AG08395 (cell line): ENCODE data around the gene KCNMA1.

Experiments
- DNase-seq: peaks from one replicate; pipeline ENCODE4 v3.0.0; 2012; ENCODE audit warnings: mixed read lengths, low spot score

The KCNMA1 gene

DNA sequence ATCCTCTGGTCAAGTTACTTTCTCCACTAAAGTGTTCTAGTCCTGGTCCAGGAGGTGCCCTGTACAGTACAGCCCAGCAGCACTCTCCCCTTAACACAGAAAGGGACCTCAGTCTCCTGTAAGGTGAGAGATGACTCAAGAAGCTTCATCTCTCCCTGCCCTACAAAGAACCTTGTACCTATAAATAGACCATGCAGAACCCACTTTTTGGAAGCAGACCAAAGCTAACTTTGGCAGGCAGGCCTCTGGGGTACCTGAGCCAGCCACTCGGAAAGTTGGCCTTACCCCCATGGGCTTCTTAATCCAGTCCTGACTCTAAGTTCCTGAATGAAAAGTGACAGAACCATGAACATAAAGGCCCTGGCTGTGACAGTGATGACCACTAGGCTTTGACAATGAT is 454.8 kb downstream of the KCNMA1 start:
- no peak for DNase-seq

DNA sequence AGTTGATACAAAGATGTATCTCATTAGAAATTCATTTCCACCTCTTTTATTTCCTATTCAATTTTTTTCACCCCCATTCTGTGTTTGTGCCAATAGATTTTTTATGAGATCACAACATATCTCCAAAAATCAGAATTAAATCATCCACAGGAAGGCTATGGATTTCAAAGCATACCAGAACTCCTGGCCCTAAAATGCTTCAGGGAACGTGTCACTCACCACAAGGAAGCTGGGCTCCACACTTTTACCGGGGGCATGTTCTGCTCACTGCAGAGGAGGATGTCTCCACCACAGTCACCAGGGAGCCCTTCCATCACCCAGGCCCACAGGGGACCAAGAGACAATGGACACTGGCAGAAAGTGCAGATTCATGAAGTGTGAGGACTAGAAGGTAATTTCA is 456.8 kb downstream of the KCNMA1 start:
- peak; percentile 44 for DNase-seq

DNA sequence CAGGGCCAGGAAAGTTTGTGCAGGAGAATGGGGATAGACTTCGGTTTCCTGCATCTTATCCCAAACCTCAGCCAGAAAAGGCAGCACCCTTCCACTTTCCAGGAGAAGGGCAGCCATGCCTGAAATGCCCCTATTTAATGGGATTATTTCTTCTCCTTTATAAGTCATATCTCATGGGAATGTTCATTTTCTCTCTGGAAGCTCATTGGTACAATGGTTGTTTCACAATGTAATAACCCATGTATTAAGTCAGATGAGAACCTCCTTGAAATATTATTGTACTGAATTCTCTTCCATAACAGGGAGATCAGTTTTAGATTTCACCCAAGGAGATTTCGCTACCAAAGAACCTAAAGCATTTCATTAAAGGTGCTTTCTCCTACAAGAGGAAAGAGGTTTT is 457.5 kb downstream of the KCNMA1 start:
- no peak for DNase-seq

DNA sequence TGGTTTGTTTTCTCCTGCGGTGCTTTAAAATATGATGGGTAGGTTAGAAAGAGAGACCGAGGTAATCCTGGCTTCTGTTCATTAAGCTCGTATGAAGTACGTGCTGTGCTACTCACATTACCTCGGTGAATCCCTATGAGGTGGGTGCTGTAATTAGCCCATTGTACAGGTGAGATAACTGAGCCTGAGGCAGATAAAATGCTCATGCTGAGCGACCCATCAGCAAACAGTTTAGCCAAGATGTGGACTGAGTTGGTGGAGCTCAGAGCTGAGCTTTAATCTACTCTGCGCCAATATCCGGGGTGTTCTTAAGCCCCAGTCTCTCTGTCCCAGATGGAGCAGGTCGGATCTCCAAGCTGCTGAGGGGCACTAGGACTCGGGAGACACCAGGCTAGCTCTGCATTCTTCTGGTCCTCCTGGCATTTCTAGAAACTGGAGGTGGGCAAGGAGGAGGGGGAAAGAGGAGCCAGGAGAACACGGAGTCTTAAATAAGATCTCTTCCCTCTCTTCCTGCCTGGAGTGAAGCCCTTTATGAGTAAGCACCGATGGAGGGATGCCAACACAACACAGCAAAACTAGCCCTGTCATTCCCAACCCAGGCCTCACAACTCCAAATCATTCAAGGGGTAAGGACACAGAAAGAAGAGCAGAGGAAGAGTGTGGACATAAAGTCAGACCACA is 458.5 kb downstream of the KCNMA1 start:
- peak; percentile 85 for DNase-seq

DNA sequence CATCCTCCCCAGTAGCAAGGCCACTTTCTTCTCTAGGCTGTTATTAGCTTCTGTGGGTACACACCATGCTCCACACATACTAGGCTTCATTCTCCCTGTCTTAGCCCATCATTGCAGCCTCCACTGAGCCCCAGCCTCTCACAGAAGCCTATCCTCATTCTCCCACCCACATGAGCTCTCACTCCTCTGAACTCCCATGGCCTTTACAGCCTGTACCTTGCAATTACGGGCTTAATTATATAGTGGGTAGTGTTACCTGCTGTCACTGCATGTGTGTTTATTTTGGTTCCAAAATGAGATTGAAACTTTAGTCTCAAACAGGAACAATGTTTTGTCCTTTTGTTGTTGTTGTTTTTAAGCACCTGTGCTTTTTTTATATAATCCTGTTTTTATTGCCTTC is 460.0 kb downstream of the KCNMA1 start:
- no peak for DNase-seq

DNA sequence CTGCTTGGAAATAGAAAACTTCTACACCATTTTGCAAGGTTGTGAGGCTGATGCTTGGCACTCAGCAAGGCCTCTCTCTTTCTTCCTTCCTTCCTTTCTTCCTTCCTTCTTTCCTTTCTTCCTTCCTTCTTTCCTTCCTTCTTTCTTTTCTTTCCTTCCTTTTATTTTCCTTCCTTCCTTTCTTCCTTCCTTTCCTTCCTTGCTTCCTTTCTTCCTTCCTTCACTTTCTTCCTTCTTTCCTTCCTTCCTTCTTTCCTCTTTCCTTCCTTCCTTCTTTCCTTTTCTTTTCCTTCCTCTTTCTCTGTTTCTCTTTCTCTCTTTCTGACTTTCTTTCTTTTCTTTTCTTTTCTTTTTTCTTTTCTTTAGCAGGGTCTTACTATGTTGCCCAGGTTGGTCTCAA is 460.4 kb downstream of the KCNMA1 start:
- DNase-seq: no peak

DNA sequence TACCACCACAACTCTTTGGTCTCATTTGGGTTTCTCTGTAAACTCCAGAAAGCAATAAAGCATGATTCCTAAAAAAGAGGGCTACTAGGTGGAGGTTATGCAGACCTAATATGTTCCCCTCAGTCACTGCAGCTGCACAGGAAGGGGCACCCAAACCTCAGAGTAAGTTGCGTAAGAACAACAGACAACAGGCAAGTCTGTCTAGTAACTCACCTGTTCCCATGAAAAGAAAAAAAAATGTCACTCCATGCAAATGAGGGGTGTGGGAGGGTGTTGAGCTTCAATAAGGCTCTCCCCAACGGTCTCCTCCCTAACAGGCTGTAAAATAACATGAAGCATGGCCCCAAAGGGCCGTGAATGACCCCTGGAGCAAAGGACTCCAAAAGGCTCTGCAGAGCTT is 461.4 kb downstream of the KCNMA1 start:
- no peak for DNase-seq

DNA sequence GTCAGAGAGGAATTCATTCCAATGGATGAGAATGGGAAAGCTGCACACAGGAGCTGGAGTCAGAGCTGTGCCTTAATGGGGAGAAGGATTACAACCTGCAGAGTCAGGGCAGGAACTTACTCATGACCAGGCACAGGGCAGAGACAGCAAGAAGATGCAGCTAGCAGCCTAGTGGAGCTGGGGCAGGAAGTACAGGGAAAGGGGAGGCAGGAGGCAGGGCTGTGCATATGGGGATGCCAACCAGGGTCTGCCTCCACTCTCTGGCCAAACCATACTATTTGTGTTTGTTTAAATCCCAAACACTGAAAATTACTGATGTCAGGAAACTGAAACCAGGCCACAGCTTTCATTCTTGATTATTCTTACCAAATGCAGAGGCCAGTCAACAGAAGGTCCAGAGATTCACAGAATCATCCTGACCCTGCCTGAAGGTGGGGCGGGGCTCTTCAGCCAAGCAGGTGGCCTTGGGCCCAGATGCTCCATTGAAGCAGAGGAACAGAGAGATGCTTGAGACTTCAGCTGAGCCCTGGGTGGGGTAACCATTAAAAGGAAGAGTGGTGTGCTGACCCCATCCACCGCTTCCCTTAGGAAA is 461.9 kb downstream of the KCNMA1 start:
- DNase-seq: no peak

DNA sequence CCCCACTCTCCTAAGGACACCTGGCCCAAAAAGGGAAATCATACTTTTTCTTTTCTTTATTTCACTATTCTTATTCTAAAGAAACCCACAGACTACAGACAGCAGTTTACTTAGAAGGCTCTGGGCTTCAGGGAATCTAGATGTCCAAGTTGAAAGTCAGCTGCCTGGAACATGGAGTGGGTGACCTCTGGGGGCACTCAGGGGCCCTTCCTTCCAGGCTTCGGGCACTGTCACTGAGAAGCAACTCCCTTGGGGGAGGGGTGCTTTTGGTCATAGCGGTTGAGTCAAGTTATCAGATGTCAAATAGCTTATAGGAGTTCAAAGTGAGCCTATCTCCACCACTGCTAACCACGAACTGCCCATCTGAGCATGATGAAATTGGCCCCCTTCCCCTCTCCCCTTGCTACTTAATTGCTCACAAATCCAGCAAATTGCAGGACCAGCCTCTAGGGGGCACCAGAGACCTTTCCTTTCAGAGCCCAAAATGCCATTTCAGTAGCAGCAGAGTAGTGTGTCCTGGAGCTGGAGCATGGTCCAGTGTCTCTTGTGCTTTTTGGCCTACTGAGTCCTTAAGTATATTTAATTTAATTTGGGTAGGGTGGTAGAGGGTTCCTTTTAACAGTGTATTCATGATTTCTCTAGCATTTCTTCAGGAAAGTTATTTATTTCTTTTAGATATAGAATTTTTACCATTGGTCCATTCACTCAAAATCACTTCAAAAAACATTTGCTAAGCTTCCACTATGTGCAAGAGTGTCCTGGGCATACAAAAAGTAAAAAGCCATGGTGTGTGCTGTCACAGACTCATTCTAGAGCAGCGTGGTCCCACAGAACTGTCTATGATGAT is 463.8 kb downstream of the KCNMA1 start:
- DNase-seq: peak; percentile 76

DNA sequence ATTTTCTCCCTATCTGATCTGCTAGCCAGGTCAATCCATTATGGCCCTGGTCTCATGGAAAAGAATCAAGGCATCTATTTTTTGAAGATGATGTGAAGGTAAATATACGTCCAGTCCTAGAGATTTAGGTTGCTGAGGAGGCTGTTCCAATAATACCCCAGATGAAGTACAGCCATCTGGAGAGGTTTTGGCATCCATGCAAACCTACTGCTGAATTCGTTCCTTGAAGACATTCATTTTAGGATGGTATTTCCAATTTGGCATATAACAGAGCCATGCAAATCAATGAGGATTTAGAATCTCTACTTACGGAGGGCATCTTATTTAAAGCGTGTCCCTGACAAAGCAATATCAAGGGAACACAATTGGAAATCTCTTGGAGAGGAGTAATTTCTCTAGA is 465.5 kb downstream of the KCNMA1 start:
- DNase-seq: no peak

DNA sequence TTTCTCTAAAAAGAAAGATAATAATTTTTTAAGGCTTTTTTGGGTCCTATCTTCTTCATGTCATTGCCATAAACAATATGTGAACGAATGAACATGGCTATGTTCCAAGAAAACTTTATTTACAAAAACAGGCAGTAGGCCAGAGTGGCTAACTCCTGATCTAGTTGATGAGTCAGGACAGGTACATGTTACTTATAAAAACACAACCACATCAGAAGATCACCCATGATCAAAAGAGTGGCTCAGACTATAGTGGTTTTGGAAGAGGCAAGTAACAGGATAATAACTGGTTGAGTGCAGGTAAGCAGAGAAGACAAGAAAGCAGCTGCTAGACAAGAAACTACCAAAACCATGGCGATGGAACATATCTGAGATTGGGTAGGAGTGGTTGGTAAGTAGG is 468.7 kb downstream of the KCNMA1 start:
- no peak for DNase-seq

DNA sequence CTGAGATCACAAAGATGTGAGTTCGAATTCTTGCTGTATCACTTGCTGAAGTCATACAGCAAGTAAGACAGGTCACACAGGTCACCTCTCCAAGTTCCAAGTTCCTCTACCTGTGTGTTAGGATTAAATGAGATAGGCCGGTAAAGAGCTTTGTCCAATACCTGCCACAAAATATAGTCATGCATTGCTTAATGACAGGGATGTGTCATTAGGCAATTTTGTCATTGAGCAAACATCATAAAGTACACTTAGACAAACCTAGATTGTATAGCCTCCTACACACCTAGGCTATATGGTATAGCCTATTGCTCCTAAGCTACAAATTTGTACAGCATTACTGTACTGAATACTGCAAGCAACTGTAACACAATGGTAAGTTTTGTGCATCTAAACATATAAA is 469.4 kb downstream of the KCNMA1 start:
- DNase-seq: no peak

DNA sequence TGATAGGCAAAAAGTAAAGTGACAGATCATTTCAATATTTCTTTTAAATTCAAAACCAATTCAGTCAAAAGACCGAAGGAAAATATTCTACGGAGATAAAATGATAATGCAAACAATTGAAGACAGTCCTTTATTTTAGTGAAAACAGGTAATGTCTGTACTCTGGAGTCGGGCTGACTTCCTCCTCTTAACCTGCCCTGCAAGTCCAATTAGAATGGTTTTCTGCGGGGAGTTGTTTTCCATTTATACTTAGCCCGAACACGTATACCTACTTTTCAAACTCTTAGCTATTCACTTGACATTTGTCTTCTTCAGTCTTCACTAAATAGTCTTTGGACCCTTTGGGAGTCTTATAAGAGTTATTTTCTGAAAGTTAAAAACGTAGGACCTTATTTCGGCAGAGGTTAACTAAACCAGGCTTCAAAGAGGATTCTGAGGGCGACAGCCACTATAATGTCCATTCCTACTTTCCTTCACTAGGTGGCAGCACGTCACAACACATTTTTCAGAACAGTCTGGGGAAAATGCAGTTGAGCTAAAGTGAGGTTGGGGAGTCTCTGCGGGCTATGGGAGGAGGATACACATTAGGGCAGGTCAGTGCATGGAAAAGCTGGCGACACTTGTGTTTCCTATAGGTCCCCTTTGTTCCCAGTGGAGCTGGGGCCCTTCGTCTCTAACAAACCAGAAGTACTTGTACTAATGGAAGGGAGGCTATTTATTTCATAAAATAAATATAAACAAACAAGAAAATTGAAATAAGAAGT is 472.0 kb downstream of the KCNMA1 start:
- DNase-seq: peak; percentile 54

DNA sequence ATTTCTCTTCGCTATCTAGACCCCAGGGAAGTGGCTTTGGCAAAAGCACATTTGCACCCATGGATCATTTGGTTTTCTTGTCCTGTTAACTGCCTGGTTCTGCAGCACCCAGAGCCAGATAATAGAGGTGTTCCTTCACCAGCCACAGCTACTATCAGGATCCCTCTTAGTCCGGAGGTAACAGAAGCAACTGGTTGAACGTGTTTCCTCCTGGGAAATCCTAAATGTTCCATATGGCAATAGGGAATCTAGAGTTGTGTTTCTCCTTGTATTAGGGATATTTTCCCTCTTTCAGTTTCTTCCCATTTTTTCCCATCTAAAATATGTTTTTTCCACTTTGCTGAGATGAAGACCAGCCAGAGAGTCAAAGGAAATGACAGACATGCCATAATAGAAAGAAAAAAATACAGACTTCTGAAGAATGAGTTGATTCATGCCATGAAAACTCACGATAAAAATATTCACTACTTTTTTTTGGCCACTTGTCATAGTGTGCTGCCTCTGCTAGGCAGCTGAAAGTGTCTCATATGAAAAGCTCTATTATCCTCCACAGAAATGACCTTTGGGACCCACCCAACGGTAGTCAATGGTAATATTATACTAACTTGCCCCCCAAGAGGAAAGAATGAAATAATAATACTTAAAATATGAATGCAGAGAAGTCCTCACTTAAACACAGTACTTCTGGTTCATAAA is 472.8 kb downstream of the KCNMA1 start:
- DNase-seq: peak; percentile 19

DNA sequence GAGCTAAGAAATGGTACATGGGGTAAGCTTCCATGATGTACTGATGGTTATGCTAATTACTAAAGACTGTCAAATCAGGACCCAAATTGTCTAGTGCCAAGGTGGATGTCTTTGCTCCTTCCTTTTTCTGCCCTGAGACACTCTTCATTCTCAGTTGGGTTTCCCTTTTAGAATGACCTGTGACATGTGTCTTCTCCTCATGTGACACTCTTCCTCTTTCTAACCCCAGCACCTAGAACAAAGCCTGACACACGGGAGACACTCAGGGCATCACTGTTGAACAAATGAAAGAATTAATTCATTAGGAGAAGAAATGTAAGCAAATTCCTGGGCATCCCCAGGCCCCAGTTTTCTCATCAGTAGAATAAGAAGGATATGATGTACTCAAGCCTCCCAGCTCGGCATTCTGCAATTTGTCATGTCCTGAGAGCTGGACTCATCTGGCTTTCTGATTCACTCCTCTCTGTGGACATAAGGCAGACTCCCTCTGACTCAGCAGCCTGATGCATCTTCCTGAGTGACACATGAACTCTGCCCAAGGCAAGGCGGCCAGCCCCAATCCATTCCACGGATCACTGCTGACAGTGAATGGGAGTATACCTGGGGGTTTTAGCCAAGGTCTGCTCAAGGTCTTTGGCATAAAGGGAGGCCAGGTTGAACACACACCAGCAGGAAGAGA is 473.8 kb downstream of the KCNMA1 start:
- peak; percentile 89 for DNase-seq

DNA sequence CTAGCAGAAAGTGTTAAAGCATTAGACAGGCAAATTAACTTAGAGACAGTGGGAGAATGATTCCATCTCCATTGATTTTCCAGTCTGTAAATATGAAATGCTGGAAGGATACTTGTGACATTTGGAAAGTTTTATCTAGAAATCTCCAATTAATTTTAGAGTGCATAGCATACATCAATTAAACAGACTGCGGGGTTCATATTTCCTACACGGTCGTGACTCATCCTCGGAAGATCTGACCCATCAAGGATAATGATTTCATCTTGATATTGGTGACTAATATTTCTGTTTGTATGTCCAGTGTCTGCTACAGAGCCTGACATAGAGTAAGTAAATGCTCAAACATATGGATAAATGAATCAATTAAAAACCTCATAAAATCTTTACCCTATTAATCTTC is 474.9 kb downstream of the KCNMA1 start:
- DNase-seq: no peak

DNA sequence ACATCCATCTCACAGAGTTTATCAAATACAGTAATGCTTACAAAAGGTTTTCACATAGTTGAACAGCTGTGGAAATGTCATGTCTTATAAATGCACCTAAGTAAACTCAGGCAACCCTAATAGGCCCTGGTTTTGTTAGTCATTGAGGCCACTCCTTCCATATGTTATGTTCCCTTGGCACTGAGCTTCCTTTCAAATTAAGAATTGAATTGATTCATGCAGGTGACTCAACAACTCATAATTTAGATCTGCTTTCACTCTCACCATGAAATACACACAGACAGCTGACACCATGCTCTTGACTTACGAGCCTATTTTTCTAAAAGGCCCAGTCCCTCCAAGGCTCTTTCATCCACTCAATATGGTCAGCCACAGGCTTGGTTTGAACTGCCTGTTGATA is 476.9 kb downstream of the KCNMA1 start:
- DNase-seq: peak; percentile 61

DNA sequence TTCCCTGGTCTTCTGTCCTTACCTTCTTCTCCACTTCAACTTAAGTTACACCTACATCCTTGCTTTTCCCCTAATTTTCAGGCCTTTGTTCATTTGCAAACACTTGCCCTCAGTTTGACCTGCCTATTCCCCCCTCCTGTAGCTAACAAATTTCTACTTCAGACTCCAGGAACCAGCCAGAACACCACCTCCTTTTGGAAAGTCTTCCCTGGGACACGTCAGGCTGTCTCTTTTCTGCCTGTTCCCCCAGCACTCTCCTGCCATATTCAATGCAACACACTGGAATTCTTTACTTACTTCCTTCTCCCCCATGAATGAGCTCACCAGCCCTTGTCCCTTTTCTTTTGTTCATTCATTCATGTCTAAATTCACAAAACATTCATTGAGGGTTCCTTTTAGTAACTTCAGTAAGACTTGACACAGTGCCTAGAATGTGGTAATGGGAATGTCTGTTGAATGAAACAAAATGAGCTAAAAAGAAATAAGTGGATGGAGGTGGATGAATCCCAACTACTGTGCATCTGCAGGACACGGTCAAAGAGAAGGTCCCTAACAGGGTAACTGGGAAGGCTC is 478.0 kb downstream of the KCNMA1 start:
- no peak for DNase-seq

DNA sequence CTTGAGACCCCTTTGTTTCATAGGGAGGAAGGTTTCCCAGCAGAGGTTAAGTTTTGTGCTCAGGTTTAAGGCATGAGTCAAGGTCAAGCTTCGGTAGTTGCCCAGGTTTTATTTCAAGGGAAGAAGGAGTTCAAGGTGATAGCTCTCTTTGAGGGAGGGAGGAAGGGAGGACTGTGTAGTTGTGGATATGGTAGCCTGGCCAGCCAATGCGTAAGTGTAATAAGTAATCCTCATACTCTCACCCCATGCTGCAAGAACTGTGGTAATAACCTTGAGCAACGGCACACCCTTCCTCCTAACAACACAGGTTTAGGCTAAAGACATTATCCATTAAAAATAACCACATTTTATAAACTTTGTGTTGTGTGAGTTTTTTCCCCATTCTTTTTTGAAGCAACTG is 478.9 kb downstream of the KCNMA1 start:
- DNase-seq: no peak

DNA sequence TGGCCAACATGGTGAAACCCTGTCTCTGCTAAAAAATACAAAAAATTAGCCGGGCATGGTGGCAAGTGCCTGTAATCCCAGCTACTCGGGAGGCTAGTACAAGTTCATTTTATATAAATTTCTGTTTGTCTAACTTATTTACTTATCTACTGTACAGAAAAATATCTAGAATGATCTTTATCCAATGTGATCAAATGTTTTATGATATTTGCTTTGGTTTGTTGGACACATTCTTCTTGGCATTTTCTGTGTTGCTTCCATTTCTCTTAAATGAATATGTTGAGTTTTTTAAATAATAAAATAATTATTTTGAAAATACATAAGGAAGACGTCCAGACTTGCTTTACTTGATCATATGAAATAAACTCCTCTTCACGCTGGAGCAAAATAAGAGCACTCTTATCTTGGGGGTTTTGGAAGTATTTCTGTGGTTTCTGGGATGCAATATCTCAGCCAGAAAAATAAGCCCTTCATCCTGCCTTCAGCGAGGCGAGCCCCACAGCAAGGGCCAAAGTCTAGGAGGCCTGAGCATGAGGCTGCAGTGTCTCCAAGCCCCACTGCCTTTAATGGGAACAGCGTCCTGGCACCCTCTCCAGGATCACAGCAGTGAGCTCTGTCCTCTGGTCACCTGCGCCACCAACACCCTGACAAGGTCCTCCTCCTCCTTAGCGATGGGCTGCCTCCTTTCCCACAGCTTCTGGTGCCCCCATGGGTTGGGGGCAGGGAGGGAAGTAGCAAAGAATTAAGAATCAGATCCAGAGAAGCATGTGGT is 480.2 kb downstream of the KCNMA1 start:
- no peak for DNase-seq
